Stimulated activated CD4-positive, alpha-beta T cell treated with anti-CD3 and anti-CD28 coated beads, Interleukin-4, amount 100 ng/mL, for 4 hours (primary cell): ENCODE results near the gene CRCP.
"Not testable (repeated sequence)": the region's sequence is repeated elsewhere in the genome, so short reads cannot be mapped to it uniquely, and the experiment has no call there.

Experiments used
- DNase-seq, 2 experiments: peaks; one replicate each; pipeline ENCODE4 v3.0.0-alpha.2; 2020

The CRCP gene

GRCh38 chr7:66110856-66111255 is 3.8 kb upstream of the CRCP start:
- DNase-seq: no peak

GRCh38 chr7:66116680-66117420 is 2.2 kb downstream of the CRCP start:
- DNase-seq: not testable (repeated sequence)

- no peak for DNase-seq
Observed at GRCh38 chr7:66118603-66119002, 4.0 kb downstream of the CRCP start.

- DNase-seq: no peak
Observed at GRCh38 chr7:66119245-66119850, 4.7 kb downstream of the CRCP start.

GRCh38 chr7:66123175-66123528 is 8.5 kb downstream of the CRCP start:
- no peak for DNase-seq

GRCh38 chr7:66124569-66124861 is 9.9 kb downstream of the CRCP start:
- not testable (repeated sequence) for DNase-seq

GRCh38 chr7:66125052-66125694 is 10.5 kb downstream of the CRCP start:
- DNase-seq: no peak

- not testable (repeated sequence) for DNase-seq
Observed at GRCh38 chr7:66125781-66126352, 11.2 kb downstream of the CRCP start.

GRCh38 chr7:66127172-66127571 is 12.5 kb downstream of the CRCP start:
- DNase-seq: not testable (repeated sequence)

GRCh38 chr7:66138994-66139752 is 24.5 kb downstream of the CRCP start:
- no peak for DNase-seq

- DNase-seq: no peak
Observed at GRCh38 chr7:66140924-66141323, 26.3 kb downstream of the CRCP start.

GRCh38 chr7:66142334-66142733 is 27.7 kb downstream of the CRCP start:
- DNase-seq: no peak

- DNase-seq: no peak
Observed at GRCh38 chr7:66142996-66143395, 28.3 kb downstream of the CRCP start.

GRCh38 chr7:66143876-66144332 is 29.3 kb downstream of the CRCP start:
- DNase-seq: no peak

- no peak for DNase-seq
Observed at GRCh38 chr7:66145400-66146104, 30.9 kb downstream of the CRCP start.

- no peak for DNase-seq
Observed at GRCh38 chr7:66146701-66147100, 32.1 kb downstream of the CRCP start.

- not testable (repeated sequence) for DNase-seq
Observed at GRCh38 chr7:66147657-66148056, 33.0 kb downstream of the CRCP start.

GRCh38 chr7:66150471-66150870 is 35.8 kb downstream of the CRCP start:
- no peak for DNase-seq

GRCh38 chr7:66152371-66153191 is 37.9 kb downstream of the CRCP start:
- no peak for DNase-seq

- no peak for DNase-seq
Observed at GRCh38 chr7:66153691-66154090, 39.0 kb downstream of the CRCP start.

GRCh38 chr7:66156035-66156434 is 41.4 kb downstream of the CRCP start:
- not testable (repeated sequence) for DNase-seq

- no peak for DNase-seq
Observed at GRCh38 chr7:66157060-66157459, 42.4 kb downstream of the CRCP start.
